Measurements from ENCODE around the gene PTPRC. TPM values are rescaled to one million over a fixed set of nuclear protein-coding genes. Genes with fewer than 3 reads are reported as not detected.

The PTPRC gene
- polyA plus RNA-seq, 2 of the 4 experiments (the other 2 are of a cell fraction): not detected

- POLR2A ChIA-PET: no interaction called here
- no peak for FAIRE-seq
Measured at GRCh38 chr1:198729195-198729863, 90.5 kb downstream of the PTPRC start.

GRCh38 chr1:198730952-198731351 is 92.1 kb downstream of the PTPRC start:
- FAIRE-seq: no peak
- Histone ChIP-seq H3K9me3 (no peaks in the 10 kb centered on the region), H3K4me1 (no peaks in the 10 kb centered on the region), H3K4me3 (no peak overlapping the region), H3K27ac (no peak overlapping the region), H3K4me2 (no peak overlapping the region)
- DNase-seq (ENCODE audit: low read depth in 1 of 2, low spot score in 1 of 2): no peak
- ChIA-PET CTCF (no interaction called here), POLR2A (no interaction called here)
- ATAC-seq: no peak
- WGBS (ENCODE audit: missing lambda C conversion rate): 53% methylated on average over 2 of the region's 2 CpGs
- TF ChIP-seq RARB (CRISPR knock-in tag; IDR thresholded peaks at IDR 0.05) (no peak), MAFK (IDR thresholded peaks at IDR 0.05; ENCODE audit: partially characterized antibody) (peak; percentile 61), NFE2L2 (conservative IDR thresholded peaks at IDR 0.05; ENCODE audit: low read length) (no peak), HOXA7 (CRISPR knock-in tag; IDR thresholded peaks at IDR 0.05) (no peak), RCOR1 (IDR thresholded peaks at IDR 0.05; ENCODE audit: low read depth, low read length) (no peak), MAZ (IDR thresholded peaks at IDR 0.05; ENCODE audit: borderline replicate concordance, low read depth, low read length) (no peak)

More at GRCh38 chr1:198729195-198729863, 90.5 kb downstream of the PTPRC start:
- WGBS (ENCODE audit: missing lambda C conversion rate): 88% methylated on average over 5 of the region's 5 CpGs
- H3K4me2 ChIP-seq: no peak overlapping the region
- DNase-seq (ENCODE audit: low read depth in 1 of 2, low spot score in 1 of 2) (no peak), ATAC-seq (no peak)
- TF ChIP-seq HES2 (IDR thresholded peaks at IDR 0.05): no peak
- H3K4me1 ChIP-seq: no peaks in the 10 kb centered on the region
- CTCF ChIA-PET: no interaction called here
- no peak overlapping the region for H3K27ac ChIP-seq
- no peak overlapping the region for H3K4me3 ChIP-seq
- no peaks in the 10 kb centered on the region for H3K9me3 ChIP-seq

DNA sequence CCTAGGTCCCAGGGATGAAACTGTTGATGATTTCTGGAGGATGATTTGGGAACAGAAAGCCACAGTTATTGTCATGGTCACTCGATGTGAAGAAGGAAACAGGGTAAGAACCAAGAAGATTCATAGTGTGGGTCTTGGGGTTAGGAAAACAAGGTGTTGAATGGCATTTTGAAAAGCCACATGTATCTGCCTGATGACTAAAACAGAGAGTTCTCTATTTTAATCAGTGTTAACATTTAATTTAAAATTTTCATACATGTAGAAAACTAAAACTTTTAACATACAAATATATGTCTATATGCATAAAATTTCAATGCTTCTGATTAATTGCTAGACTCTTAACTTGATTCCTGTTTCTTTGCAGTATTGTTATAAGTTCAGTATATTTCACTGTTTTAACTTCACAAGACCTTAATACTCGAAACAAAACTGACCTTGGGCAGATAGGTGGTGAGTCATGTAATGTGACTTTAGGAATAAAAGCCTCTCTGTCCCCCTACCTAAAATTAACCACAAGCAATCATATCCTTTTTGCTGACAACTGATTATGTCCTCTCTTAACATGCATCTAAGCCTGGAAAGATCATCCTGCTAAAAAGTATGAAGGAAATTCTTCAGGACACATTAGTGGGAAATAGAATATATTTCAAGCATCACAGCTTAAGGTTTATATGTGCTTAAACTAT is 95.6 kb downstream of the PTPRC start:
- no peak for DNase-seq (ENCODE audit: low read depth in 1 of 2, low spot score in 1 of 2)
- POLR2A ChIA-PET: no interaction called here
- FAIRE-seq: peak; percentile 43
- no peaks in the 10 kb centered on the region for H3K9me3 ChIP-seq
- ATAC-seq: no peak
- CTCF ChIA-PET: no interaction called here
- no peak overlapping the region for H3K27ac ChIP-seq
- TF ChIP-seq POLR2A (IDR thresholded peaks at IDR 0.05; ENCODE audit: low read length) (no peak), KDM5A (IDR thresholded peaks at IDR 0.05) (no peak), GATA3 (IDR thresholded peaks at IDR 0.05; ENCODE audit: borderline replicate concordance) (no peak), EHF (CRISPR knock-in tag; IDR thresholded peaks at IDR 0.05) (no peak), FOXS1 (CRISPR knock-in tag; IDR thresholded peaks at IDR 0.05) (no peak), MYC (IDR thresholded peaks at IDR 0.05; ENCODE audit: borderline replicate concordance, low read length) (no peak), HDAC2 (IDR thresholded peaks at IDR 0.05) (no peak), HOXA7 (CRISPR knock-in tag; IDR thresholded peaks at IDR 0.05) (no peak), RNF2 (IDR thresholded peaks at IDR 0.05; ENCODE audit: borderline replicate concordance, low read depth) (no peak), ZNF302 (CRISPR knock-in tag; IDR thresholded peaks at IDR 0.05) (no peak)
- TF ChIP-seq, protein P1, sequence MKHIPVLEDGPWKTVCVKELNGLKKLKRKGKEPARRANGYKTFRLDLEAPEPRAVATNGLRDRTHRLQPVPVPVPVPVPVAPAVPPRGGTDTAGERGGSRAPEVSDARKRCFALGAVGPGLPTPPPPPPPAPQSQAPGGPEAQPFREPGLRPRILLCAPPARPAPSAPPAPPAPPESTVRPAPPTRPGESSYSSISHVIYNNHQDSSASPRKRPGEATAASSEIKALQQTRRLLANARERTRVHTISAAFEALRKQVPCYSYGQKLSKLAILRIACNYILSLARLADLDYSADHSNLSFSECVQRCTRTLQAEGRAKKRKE (CRISPR knock-in tag; IDR thresholded peaks at IDR 0.05; ENCODE audit: low read depth): no peak
- no peaks in the 10 kb centered on the region for H3K4me1 ChIP-seq
- no peak overlapping the region for H3K4me3 ChIP-seq
- 14% methylated on average over 2 of the region's 2 CpGs for WGBS (ENCODE audit: missing lambda C conversion rate)
- no peak overlapping the region for H3K4me2 ChIP-seq

GRCh38 chr1:198741744-198742143 is 102.9 kb downstream of the PTPRC start:
- no peak overlapping the region for H3K4me2 ChIP-seq
- FAIRE-seq (no peak), DNase-seq (ENCODE audit: low read depth in 1 of 2, low spot score in 1 of 2) (no peak), ATAC-seq (no peak)
- WGBS (ENCODE audit: missing lambda C conversion rate): 5% methylated on average over 3 of the region's 3 CpGs
- no peak overlapping the region for H3K27ac ChIP-seq
- ChIA-PET POLR2A (no interaction called here), CTCF (interaction anchor here (0.7 kb wide), 1 partner anchor 18 kb away, joined by 8 read pairs; no protein-coding TSS in a partner anchor)
- no peaks in the 10 kb centered on the region for H3K9me3 ChIP-seq
- no peak overlapping the region for H3K4me3 ChIP-seq
- no peaks in the 10 kb centered on the region for H3K4me1 ChIP-seq
- TF ChIP-seq CBX8 (IDR thresholded peaks at IDR 0.05) (no peak), SREBF2 (IDR thresholded peaks at IDR 0.05) (no peak), HES2 (IDR thresholded peaks at IDR 0.05) (no peak), TFCP2L1 (CRISPR knock-in tag; IDR thresholded peaks at IDR 0.05) (no peak), PHF8 (IDR thresholded peaks at IDR 0.05; ENCODE audit: borderline replicate concordance, low read depth) (no peak), HMGXB4 (CRISPR knock-in tag; IDR thresholded peaks at IDR 0.05; ENCODE audit: borderline replicate concordance) (no peak), POLR2AphosphoS2 (conservative IDR thresholded peaks at IDR 0.05; ENCODE audit: low read length) (no peak), FOSL2 (IDR thresholded peaks at IDR 0.05) (no peak), FOSL2 (CRISPR knock-in tag; IDR thresholded peaks at IDR 0.05) (no peak), RFX5 (IDR thresholded peaks at IDR 0.05) (no peak), MAZ (IDR thresholded peaks at IDR 0.05; ENCODE audit: borderline replicate concordance, low read depth, low read length) (no peak)
- TF ChIP-seq, protein P2, sequence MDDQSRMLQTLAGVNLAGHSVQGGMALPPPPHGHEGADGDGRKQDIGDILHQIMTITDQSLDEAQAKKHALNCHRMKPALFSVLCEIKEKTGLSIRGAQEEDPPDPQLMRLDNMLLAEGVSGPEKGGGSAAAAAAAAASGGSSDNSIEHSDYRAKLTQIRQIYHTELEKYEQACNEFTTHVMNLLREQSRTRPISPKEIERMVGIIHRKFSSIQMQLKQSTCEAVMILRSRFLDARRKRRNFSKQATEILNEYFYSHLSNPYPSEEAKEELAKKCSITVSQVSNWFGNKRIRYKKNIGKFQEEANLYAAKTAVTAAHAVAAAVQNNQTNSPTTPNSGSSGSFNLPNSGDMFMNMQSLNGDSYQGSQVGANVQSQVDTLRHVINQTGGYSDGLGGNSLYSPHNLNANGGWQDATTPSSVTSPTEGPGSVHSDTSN (IDR thresholded peaks at IDR 0.05): no peak
